ENCODE data around the gene ZW10.

The ZW10 gene

GRCh38 chr11:113697756-113698407 is 75.6 kb downstream of the ZW10 start:
- no peak for DNase-seq (ENCODE audit: low read depth)
- no peak overlapping the region for H3K4me3 ChIP-seq (ENCODE audit: low read depth, low read length)
- TF ChIP-seq CTCF (conservative IDR thresholded peaks at IDR 0.05; ENCODE audit: low read depth, low read length): no peak

DNA sequence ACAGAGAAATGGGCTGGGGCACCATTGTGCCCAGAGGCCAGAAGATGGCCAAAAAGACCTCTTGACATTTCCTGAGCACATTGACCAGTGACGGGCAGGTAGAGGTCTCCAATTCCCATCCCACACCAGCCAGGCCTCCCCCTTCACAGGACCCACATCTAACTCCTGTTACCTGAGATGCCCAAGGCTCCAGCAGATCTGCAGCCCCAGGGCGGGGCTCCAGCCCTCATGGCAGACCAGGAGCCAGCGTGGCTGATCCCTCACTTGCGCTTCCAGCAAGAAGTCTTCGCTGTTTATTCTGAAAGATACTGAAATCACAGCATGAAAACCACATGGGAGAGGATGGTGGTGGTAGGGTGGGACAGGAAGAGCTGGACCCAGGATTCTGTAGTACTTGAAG is 76.4 kb downstream of the ZW10 start:
- no peak overlapping the region for H3K4me3 ChIP-seq (ENCODE audit: low read depth, low read length)
- TF ChIP-seq CTCF (conservative IDR thresholded peaks at IDR 0.05; ENCODE audit: low read depth, low read length): no peak
- DNase-seq (ENCODE audit: low read depth): no peak

DNA sequence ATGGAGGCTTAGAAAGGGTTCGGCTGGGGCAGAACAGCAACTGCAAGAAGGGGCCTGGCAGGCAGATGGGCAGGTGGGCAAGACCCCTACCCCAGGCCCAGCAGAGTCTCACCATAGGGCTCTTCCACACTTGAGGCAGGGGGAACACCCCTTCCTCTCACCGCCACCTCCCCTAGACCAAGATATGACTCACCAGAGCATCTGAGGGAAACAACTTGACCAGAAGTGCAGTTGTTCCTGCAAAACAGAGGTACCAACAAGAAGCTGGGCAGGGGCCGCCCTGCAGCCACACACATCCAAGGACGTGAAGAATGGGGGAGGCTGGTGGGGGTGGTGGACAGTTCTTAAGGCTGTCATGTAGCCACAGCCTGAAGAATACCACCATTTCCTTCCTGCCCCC is 78.3 kb downstream of the ZW10 start:
- TF ChIP-seq CTCF (conservative IDR thresholded peaks at IDR 0.05; ENCODE audit: low read depth, low read length): no peak
- H3K4me3 ChIP-seq (ENCODE audit: low read depth, low read length): no peak overlapping the region
- DNase-seq (ENCODE audit: low read depth): no peak

DNA sequence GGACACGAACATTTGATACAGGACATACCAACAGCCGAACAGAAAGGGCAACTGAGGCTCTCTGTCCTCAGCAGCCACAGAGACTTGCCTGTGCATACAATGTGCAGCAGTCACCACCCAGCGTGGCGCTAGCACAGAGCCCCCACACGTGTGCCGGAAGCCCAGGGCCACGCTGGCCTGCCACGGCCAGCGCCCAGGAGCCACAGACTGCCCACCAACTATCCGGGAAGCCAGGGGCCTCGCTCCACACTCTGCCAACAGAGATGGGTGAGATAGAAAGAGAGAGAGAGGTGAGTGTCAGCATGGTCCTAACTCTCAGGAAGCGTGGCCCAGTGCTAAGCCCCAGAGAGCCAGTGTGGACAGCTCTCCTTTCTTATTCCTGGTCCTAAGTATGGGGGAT is 79.1 kb downstream of the ZW10 start:
- DNase-seq (ENCODE audit: low read depth): no peak
- no peak overlapping the region for H3K4me3 ChIP-seq (ENCODE audit: low read depth, low read length)
- no peak for TF ChIP-seq CTCF (conservative IDR thresholded peaks at IDR 0.05; ENCODE audit: low read depth, low read length)

DNA sequence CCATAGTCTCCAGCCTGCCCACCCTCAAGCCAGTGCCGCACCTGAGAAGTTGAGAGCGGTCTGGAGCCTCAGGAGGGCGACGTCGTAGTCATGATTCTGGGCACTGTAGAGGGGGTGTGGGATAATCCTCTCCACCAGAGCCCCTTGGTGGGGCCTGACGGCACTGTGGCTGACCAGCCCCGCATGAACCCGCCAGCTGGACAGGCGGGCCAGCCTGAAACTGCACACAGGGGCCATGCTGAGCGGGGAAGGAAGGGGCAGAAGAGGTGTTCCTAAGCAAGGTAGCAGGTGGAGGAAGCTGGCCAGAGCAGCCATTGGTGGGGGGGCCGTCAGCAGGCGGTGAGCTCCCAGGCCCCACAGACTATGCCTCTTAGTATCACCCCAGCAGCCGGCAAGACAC is 80.5 kb downstream of the ZW10 start:
- DNase-seq (ENCODE audit: low read depth): no peak
- TF ChIP-seq CTCF (conservative IDR thresholded peaks at IDR 0.05; ENCODE audit: low read depth, low read length): no peak
- H3K4me3 ChIP-seq (ENCODE audit: low read depth, low read length): no peak overlapping the region

DNA sequence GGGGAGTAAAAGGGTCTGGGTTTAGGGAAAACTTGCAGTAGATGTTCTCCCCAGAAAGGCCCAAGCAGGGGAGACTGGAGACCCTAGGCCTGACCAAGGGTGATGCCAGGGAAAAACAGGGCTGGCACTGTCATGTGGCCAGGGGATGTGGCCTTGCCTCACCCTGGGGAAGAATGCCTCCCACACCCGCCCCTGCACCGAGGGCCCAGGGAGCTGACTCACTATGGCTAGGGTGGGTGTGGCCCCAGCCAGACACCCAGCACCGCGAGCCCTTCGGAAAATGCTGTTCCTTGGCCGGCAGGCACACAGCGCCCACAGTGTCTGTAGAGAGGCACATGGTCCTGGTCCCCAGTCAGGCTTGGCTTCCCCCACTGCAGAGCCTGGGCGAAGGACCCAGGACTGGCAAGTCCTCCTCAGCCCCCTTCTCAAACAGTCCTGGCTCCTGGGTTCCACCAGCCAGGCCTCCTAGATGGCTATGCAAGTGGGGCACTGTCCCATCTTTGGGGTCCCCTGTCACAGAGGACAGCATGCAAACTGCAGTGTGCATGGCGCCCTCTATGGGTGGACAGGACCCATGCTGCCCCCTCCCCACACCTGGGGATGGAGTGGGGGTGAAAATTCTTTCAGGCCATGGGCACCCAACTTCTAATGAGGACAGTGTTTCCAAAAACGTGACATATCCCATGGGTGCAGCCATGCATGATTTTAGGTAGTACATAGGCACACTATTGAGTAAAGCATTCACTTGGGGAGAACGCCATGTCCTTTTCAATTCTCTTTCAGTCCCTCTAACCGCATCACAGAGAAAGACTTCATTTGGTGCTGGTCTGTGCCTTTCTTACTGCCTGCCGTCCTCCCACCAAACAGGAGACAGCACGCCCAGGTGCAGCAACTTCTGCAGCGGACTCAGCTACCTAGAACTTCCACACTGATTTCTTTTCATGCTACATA is 82.6 kb downstream of the ZW10 start:
- H3K4me3 ChIP-seq (ENCODE audit: low read depth, low read length): no peak overlapping the region
- peak; percentile 44 for TF ChIP-seq CTCF (conservative IDR thresholded peaks at IDR 0.05; ENCODE audit: low read depth, low read length)
- DNase-seq (ENCODE audit: low read depth): peak; percentile 52

All from choroid plexus epithelial cell (primary cell).